ENCODE results near the gene ARL4A.
A peak's percentile ranks its signal among the peaks of the same experiment; 100 is the strongest.

Gene ARL4A

DNA sequence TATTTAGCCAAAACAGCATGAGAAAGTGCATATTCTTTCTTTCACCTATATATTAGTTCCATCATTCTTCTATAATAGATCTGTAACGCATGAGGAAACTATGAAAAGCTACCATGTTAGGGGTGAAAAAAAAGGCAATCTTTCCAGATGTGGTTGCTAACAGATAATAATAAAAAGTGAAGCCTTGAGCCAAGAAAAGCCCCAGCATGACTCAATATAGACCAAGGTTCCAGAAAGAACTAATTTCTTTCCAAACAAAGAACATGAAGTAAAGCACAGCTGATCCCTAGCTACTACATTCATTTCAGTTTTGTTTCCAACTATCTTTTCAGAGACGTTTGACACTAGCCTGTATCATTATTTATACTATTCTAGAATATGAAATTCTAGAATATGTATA is 16.4 kb downstream of the ARL4A start:
- no peak for FAIRE-seq

DNA sequence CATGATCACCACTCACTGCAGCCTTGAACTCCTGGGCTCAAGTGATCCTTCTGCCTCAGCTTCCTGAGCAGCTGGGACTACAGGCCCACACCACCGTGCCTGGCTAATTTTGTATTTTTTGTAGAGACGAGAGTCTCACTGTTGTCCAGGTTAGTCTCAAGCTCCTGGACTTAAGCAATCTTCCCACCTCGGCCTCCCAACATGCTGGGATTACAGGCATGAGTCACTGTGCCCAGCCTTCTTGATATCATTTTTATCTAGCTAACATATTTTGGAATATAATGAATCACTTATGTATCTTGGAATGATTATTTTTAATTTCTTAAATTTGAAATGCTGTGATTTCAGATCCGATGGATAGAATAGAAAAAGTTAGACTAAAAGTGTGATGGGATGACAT is 18.4 kb downstream of the ARL4A start:
- FAIRE-seq: no peak

DNA sequence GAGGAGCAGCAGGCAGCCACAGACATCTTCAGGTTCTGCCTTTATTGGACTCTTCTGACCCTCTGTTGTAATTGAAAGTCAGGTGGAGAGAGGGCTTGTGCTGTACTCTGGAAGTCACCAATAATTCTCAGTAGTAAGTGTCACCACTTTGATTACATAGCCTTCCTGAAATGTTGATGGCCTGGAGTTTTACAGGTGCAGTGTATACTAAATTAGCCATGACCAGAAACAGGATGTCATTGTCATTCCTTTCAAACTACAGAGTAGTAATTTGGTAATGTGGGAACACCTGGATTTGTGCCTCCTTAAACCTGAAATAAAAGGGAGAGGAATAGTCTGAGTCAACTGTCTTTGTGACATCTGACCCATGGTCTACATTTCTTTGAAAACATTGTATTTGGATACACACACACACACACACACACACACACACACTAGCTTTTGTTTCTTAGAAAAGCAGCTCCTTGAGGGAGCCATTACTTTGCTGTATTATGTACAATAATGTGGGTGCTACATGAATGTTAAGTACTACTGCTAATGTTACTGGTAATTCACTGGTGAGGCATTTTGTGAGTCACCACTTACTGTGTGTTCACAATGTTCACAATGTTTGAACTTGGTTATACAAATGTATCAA is 19.6 kb downstream of the ARL4A start:
- no peak for FAIRE-seq

DNA sequence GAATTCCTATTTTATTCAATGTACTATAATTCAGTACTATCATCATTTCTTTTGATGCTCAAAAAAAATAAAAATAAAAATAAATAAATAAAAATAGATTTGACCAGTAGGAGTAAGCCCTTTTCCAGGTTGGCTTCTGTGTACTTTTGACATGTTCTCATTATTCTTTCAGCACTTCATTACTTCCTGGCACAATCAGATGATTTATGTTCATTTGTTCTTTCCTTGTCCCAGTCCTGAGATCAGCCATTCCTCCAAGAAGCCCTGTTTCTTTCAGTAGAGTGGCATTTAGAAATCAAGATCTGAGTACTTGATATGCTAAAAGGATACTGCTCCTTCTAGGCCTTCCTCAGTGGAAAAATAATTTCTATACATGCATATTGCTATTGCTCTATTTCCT is 20.9 kb downstream of the ARL4A start:
- FAIRE-seq: no peak

DNA sequence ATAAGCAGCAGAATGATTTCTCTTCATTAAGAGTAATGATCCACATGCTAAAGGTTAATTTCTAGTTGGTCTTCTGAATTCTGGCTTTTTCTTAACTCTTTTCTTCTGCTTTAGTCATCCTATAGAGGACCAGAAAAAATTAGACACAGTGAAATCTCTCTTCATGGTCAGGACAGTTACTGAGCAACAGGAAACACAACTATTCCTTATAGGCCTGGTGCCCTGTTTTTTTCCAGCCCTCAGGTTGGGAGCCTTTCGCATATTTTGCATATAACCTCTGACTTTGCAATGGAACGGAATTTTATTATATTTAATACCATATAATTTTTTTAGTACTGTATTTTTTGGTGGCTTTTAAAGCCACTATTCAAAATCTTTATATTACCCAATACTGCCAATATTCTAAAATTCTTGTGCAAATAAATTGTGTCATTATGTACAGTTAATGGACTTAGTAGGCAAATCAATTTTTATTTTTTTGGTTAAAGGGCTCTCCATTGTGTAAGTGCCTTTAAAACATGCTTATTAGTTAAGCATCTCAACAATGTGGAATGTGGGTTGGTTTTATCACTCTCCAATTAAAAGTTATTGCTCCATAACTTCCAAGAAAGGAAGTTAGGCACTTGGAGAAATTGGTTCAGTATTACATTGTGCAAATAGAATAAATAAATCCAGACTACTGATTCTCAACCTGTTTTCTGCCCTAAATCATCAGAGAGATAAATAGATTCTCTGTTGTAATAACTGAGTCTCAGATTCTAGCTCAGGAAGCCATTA is 22.5 kb downstream of the ARL4A start:
- FAIRE-seq: no peak

DNA sequence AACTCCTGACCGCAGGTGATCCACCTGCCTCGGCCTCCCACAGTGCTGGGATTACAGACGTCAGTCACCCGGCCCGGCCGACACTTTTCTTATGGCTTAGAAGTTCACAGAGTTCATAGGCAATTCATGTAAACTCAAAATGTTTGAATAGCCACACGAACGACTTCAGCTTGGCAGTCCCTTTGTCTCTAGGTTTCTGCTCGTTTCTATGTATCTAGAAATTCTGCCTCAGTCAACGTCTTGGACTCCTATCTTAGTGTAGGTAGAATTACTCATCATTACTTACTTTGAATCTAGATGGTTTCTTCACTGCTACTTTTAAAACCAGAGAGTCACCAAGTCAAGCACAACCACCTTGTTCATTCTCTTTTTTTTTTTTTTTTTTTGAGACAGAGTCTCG is 23.7 kb downstream of the ARL4A start:
- FAIRE-seq: no peak

DNA sequence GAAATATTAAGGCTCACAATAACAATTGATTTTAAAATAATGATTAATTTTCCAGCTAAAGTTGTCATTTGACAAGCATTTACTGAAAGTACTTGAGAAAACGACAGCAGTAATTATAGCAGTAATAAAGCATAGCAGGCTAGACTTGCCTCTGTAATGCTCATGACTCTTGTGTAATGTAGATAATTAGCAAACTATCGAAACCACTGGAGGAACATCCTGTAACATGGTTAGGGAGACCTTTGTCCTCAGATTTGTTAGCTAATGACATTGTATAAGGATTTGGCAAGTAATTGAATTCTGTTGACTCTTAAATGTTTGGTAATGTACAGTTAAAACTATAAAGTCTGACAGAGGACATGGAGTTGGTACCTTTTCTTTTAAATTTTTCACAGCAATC is 24.8 kb downstream of the ARL4A start:
- peak; percentile 93 for FAIRE-seq

DNA sequence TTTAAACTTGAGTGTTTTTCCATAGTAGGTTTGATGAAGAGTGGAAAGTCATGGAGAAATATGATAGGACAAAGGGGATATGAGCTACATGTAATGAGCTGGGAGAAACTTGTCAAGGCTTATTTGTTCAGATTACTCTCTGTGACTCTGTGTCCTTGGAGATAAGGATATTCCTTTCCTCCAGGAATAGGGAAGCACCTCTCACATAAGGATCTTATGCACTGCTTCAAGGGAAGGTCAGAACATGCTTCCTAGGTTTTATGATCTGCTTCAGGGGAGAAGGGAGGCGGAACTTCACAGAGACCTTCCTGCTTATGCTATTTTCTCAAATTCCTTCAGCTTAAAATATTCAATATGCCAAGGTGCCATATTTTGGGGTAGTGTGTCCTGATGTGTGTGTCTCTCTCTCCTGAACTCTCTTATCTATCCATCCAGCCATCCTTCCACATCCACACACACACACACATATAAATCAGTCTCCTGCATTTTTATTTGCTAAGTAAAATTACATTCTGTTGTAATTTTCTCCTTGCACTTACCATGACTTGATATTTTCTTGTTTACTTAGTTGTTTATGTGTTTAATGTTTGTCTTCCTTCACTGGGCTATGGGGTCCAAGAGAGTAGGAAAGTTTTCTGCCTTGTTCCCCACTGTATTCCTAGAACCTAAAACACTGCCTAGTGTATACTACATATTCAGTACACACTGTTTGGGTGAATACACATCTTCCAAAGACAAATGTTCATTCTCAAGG is 26.4 kb downstream of the ARL4A start:
- FAIRE-seq: no peak

DNA sequence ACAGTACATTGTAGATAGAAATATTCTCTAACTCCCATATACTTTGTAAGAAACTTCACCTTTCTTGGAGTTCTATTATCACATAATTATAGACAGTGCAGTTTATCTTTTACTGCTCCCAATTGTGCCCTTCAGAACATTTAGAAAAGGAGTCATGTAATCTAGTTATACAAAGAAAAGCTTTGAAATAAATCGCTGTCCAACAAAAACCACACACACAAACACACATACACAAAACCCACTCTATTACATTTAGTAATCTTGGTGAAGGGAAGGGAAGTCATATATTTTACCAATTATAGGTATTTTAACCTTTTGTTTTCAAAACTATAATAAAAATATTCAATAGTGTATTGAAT is 26.9 kb downstream of the ARL4A start:
- no peak for FAIRE-seq

DNA sequence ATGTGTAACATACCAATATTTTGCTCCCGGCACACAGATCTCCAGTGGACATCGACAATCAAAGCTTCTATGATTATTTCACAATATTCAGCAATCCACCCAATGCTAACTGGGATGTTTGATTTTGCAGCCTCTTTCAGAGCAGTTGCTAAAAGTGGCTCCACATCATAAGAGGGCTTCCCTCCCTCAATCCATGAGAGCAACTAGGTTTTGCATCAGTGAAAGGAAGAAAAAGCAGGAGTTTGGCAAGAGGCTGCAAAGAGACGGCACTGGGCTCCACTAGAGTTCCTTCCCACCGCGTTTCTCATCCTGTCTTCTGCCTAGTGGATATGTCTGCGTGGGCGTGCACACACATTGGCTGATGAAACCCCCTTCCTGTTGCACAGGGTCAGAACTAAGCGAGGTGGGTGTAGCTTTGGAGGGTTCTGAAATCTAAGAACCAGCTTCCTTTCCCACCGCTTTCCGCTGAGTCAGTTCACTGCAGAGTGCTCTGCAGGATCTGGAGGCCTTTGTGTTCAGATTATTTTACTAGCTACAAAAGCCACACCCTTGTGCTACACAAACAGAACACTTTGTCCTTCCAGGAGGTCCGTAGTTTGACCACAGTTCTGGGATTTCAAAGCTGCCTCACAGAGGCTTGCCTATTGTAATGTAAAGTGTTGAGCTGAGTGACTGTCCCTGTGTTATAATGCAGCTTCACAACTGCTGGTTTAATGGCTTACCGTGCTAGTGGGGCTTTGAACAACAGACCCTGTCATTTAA is 28.1 kb downstream of the ARL4A start:
- FAIRE-seq: no peak

DNA sequence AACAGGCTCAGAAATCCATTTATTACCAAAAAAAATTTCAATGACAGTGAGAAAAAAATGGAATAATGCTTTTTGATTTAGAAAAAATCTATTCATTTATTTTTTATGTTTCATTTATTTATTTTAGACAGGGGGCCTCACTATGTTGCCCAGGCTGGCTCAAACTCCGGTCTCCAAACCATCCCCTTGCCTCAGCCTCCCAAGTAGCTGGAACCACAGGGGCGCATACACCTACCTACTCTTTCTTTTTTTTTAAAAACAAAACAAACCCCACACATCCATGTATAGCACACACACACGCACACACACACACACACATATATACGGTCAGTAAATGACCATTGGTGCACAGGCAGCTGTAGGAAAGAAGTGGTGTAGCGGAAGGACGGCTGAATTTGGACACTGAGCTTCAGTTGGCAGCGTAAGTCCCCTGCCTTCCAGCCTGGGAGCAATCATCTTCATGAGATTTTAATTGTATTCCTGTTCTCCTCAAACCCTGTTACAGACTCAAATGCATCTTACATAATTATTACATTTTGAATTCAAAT is 28.8 kb downstream of the ARL4A start:
- no peak for FAIRE-seq

DNA sequence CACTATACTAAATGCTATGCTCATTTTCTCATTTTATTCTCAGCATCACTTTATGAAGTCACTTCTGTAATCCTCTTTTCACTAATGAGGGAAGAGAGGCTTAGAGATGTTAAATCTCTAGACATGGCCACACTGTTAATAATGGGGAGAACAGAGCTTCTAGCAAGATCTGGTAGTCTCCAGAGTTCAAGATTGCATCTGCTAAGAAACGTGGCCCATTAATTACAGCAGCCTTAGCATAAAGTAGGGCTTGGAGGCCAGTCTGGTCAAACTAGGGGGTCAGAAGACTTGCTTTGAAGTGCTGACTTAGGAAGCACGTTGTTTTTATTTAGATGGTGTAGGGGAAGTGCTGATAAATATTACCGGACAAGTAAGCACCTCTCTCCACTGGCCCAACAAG is 29.3 kb downstream of the ARL4A start:
- FAIRE-seq: no peak

DNA sequence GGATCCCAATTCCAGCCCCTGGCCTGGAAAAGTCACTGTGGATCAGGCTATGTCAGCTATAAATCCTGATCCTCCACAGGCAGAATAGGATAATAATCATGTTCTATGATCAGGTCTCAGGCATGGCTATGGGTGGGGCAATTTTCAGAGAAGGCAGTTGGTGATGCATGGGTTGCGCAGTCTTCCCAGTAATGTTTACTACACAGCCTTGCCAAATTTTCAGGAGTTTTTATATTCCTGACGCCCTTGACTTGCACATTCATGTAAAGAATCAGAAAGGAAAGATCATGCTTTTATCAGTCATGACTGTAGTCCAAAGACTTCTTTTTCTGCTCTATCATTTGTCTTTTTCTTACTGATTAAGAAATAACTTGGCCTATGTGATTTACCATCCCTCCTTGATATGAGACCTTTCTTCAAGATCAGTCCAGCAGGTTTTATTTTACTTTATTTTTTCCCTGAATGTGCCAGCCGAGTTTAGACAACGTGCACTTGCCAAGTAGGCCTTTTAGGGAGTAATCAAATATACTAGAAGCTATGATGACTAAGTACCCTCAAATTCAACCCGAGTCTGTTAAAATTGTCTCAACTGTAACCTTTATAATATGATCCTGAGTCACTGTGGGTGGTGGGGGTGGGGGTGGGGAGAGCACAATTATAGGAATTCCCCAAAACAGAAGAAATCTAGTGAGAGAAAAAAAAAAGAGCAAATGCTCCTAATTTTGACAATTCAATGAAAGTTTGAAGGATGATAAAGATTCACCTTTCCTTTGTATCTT is 31.9 kb downstream of the ARL4A start:
- FAIRE-seq: no peak

DNA sequence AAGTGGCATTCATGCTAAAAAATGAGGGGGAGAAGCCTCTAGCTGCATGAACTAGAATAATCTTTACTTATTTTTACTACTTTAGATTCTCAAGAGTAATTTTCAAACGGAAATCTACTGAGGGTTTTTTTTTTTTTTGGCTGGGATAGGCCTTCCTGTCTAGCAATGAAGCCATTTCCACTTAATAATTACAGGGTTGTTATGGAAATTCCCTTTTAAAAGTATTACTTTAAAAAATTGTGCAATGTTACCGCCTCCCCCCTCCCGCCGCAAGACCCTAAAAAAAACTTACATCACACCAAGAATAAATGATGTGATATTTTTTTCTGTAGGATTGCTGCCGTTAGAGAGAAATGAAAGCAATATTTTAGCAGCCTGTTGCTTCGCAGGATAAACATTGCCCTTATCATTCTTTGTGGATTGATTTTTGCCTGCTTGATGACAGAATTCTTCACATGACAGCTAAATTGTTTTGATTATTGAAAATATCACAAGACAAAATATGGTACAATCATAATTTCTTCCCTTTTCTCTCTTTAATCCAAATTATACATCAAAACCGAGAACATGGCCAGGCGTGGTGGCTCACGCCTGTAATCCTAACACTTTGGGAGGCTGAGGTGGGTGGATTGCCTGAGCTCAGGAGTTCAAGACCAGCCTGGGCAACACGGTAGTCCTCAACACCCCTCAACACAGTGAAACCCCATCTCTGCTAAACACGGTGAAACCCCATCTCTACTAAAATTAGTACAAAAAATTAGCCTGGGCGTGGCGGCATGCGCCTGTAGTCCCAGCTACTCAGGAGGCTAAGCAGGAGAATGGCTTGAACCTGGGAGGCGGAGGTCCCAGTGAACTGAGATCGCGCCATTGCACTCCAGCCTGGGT is 32.8 kb downstream of the ARL4A start:
- no peak for FAIRE-seq

DNA sequence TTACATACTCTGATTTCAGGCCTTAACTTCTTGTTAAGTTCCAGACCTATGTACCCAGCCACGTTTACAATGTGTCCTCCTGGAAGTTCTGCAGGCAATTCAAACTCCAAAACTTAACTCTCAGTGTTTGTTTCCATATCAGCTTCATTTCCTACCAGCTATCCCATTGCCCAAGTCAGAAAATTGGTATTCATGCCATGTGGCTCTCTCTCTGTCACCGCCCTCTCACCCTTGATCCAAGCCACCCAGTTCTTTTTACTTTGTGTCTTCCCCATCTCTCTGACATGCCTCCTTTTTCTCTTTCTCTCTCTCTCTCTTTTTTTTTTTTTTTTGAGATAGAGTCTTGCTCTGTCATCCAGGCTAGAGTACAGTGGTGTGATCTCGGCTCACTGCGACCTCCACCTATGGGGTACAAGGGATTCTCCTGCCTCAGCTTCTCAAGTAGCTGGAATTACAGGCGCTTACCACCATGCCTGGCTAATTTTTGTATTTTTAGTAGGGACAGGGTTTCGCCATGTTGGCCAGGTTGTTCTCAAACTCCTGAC is 33.9 kb downstream of the ARL4A start:
- no peak for FAIRE-seq

DNA sequence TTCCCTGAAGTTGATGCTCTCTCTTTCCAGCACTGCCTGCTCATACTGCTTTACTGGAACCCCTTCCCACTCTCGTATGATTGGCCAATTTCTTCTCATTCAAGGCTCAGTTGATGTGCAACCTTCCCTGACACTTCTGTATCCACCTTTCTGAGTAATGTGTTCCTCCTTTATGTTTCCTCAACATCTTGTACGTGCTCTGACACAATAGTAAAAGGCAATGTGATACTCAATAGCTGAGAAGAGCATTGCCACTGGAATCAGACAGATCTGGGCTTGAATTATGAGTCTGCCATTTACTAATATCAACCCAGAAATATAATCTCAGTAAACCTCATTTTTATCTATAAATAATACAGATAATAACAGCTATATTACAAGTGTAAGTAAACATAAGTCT is 34.7 kb downstream of the ARL4A start:
- no peak for FAIRE-seq

DNA sequence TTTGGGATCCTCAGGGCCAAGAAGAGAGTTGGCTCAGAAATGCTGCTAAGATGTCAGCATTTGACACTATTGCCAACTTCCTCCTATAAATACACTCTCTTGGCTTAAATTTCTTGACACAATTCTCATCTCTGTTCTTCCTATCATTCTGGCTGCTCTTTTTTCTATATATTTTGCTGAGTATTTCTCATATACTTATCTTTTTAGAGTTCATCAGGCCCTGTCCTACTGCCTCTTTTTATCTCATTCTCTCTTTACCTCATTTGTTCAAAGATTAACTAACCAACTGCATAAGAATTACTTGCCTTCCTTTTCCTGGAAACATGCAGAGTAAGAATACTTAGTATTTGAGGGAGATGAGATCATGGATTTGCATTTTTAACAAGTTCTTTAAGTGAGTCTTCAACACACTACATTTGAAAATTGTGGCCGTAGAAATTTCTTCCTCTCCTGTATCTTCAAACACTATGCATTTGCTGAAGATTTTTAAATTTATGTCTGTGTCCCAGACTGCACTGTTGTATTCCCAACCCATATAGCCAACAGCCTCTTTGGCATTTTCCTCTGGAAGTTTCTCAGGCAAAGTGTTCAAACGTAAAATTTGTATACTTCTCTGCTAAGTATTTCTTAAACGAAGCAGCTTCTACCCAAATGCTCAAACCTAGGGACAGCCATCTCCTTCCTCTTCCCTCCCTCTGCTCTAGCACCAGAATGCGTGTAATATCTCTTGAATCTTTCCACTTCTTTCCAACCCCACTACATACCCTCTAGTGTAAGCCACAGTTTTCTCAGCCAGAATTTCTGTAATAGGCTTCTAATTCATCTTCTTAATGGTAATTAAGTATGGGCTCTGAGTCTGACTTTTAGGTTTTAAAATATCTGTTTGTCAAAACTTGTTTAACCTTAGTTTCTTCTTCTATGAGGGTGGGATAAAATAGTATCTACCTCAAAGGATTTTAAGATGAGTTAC is 35.5 kb downstream of the ARL4A start:
- no peak for FAIRE-seq

DNA sequence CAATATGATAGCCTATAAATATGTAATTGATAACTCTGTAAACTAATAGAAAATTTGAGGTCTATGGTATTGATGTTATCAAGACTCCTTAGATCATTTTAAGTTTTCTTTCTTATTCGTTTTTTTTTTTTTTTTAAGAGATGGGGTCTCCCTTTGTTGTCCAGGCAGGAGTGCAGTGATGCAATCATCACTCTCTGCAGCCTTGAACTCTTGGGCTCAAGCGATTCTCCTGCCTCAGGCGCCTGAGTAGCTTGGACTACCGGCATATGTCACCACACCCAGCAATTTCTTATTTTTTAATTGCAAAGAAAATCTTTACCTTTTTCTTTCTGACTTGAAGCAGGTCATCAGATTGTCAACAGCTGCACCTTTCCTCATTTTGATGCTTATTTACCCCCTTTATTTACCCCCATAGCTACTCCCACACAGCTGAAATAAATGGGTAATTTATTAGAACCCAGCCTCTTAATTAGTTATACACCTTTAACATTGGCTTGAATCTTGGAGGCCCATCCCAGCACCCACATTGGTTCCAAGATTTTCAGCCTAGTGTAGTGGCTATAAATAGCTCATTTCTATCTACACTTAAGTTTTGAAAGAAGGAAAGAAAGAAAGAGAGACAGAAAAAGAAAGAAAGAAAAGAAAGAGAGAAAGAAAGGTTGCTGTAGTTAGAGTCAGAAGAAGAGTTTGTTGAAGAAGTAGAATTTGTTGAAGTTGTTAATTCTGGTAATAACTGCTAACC is 38.3 kb downstream of the ARL4A start:
- FAIRE-seq: no peak

DNA sequence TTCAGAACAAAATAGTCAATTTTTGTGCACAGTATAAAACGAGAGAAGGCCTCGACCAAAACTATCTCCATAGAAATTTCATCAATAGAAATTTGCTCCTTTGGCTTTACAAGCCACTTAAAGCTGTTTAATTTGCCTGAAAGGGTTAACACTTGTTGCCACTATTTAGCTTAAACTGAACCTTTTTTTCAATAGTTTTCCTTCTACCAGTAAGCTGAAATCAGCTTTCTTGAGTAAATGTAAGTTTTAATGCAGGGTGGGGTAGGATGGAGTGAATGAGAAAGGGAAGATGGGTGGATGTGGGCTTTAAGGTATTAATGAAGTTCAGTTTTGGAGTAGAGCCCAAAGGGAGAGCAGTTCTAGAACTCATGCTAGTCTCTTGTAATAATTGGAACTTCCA is 39.5 kb downstream of the ARL4A start:
- no peak for FAIRE-seq

Data from colon (tissue), 2 donors.